GM12878 (cell line): ENCODE results near the gene KCTD8.

Source experiments
- CTCF ChIP-seq, 3 experiments: IDR thresholded peaks in 2 of 3; conservative IDR thresholded peaks in 1 of 3; 2 replicates each; pipeline ENCODE4 v1.5.1; 2011; ENCODE audit warnings: low read depth in 3 of 3, low read length in 3 of 3, mild to moderate bottlenecking in 3 of 3, control low read depth in 2 of 3, moderate library complexity in 2 of 3, inconsistent platforms in 1 of 3, mixed read lengths in 1 of 3; ENCODE audit not compliant: control insufficient read depth in 2 of 3, insufficient read depth in 1 of 3; ENCODE audit errors: extremely low read depth in 1 of 3
- JUND ChIP-seq: IDR thresholded peaks from 2 replicates; pipeline ENCODE4 v1.6.1; 2012; ENCODE audit warnings: low read depth, mild to moderate bottlenecking, low read length, improper control_type of control experiment, moderate library complexity
- POLR2A ChIP-seq: IDR thresholded peaks from 2 replicates; pipeline ENCODE4 v1.6.1; 2011; ENCODE audit warnings: low read depth, mild to moderate bottlenecking, low read length
- POLR2AphosphoS2 ChIP-seq: IDR thresholded peaks from 2 replicates; pipeline ENCODE4 v1.6.1; 2011; ENCODE audit warnings: low read depth, mild to moderate bottlenecking, low read length, improper control_type of control experiment, moderate library complexity
- TF ChIP-seq, protein P1 (sequence below): IDR thresholded peaks from 2 replicates; pipeline ENCODE4 v1.6.1; 2012; ENCODE audit warnings: low read depth, low read length, improper control_type of control experiment

DNA sequence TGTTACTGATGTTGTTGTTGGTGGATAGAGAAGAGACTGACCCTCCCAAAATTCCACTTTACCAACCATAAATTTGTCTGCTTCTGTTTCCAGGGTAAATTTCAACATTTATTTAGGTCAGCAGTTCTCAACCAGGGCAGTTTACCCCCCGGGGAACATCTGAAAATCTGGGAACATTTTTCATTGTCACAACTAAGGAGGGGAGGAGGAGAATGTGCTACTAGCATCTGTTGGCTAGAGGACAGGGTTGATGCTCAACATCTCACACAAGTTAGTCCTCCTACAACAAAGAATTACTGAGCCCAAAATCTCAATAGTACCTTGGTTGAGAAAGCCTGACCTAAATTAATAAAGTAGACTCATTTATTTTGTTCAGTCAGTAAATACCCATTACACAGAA is 25.7 kb downstream of the KCTD8 start:
- TF ChIP-seq CTCF (IDR thresholded peaks at IDR 0.05 in 2 of 3, conservative IDR thresholded peaks at IDR 0.05 in 1 of 3; ENCODE audit: control insufficient read depth in 2 of 3, extremely low read depth in 1 of 3, insufficient read depth in 1 of 3, low read depth in 3 of 3, low read length in 3 of 3) (no peak), POLR2A (no peak), JUND (no peak), POLR2AphosphoS2 (no peak)
- TF ChIP-seq, protein P1, sequence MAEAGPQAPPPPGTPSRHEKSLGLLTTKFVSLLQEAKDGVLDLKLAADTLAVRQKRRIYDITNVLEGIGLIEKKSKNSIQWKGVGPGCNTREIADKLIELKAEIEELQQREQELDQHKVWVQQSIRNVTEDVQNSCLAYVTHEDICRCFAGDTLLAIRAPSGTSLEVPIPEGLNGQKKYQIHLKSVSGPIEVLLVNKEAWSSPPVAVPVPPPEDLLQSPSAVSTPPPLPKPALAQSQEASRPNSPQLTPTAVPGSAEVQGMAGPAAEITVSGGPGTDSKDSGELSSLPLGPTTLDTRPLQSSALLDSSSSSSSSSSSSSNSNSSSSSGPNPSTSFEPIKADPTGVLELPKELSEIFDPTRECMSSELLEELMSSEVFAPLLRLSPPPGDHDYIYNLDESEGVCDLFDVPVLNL, result no peak
